ENCODE data around the gene KRT84. TPM values are rescaled to one million over a fixed set of nuclear protein-coding genes. Genes with fewer than 3 reads are reported as not detected.

Gene KRT84
- total RNA-seq, 3 donors from 2014 or later, result not detected

- H3K9me3 ChIP-seq, result no peaks in the 10 kb centered on the region
- H3K4me3 ChIP-seq, result no peak overlapping the region
- no peaks in the 10 kb centered on the region for H3K27me3 ChIP-seq
- H3K27ac ChIP-seq, result peak overlapping the region; percentile 67 to 86
- intact Hi-C loops (cut with DNase I; ENCODE audit: low total_unique reads), result loop anchor here (2.0 kb wide), 1 partner anchor 43 kb away; no protein-coding TSS in a partner anchor
- DNase-seq (ENCODE audit: low spot score in 2 of 2), result no peak
- no peaks in the 10 kb centered on the region for H3K36me3 ChIP-seq
- TF ChIP-seq POLR2A (IDR thresholded peaks at IDR 0.05) (no peak), POLR2AphosphoS5 (IDR thresholded peaks at IDR 0.05) (peak in 1 of 3 donors; percentile 0), CTCF (IDR thresholded peaks at IDR 0.05) (no peak)
- H3K4me1 ChIP-seq, result no peaks in the 10 kb centered on the region
Observed at GRCh38 chr12:52371716-52372115, 13.7 kb downstream of the KRT84 start.

GRCh38 chr12:52370926-52371608 lies 14.4 kb downstream of the KRT84 start:
- Histone ChIP-seq H3K27me3 (no peaks in the 10 kb centered on the region), H3K36me3 (no peaks in the 10 kb centered on the region), H3K9me3 (no peaks in the 10 kb centered on the region), H3K27ac (peak overlapping the region; percentile 67 to 86), H3K4me3 (no peak overlapping the region), H3K4me1 (no peaks in the 10 kb centered on the region)
- TF ChIP-seq POLR2A (IDR thresholded peaks at IDR 0.05) (no peak), POLR2AphosphoS5 (IDR thresholded peaks at IDR 0.05) (peak; percentile 17 to 22 (median 17)), CTCF (IDR thresholded peaks at IDR 0.05) (no peak)
- DNase-seq (ENCODE audit: low spot score in 2 of 2), result peak in 1 of 2 donors; percentile 62
- intact Hi-C loops (cut with DNase I; ENCODE audit: low total_unique reads), result no loop called here

- no peak for DNase-seq (ENCODE audit: low spot score in 2 of 2)
- H3K27ac ChIP-seq, result no peak overlapping the region
- no peaks in the 10 kb centered on the region for H3K9me3 ChIP-seq
- intact Hi-C loops (cut with DNase I; ENCODE audit: low total_unique reads), result loop anchor here (10.0 kb wide), 1 partner anchor 505 kb away; no protein-coding TSS in a partner anchor
- H3K4me3 ChIP-seq, result no peak overlapping the region
- TF ChIP-seq POLR2A (IDR thresholded peaks at IDR 0.05), result no peak
- no peak for TF ChIP-seq CTCF (IDR thresholded peaks at IDR 0.05)
- no peak for TF ChIP-seq POLR2AphosphoS5 (IDR thresholded peaks at IDR 0.05)
- no peaks in the 10 kb centered on the region for H3K36me3 ChIP-seq
- no peaks in the 10 kb centered on the region for H3K4me1 ChIP-seq
- no peaks in the 10 kb centered on the region for H3K27me3 ChIP-seq
Observed at GRCh38 chr12:52369809-52370208, 15.6 kb downstream of the KRT84 start.

- Histone ChIP-seq H3K27me3 (no peaks in the 10 kb centered on the region), H3K27ac (no peak overlapping the region), H3K4me1 (no peaks in the 10 kb centered on the region), H3K4me3 (no peak overlapping the region), H3K9me3 (no peaks in the 10 kb centered on the region), H3K36me3 (no peaks in the 10 kb centered on the region)
- DNase-seq (ENCODE audit: low spot score in 2 of 2), result peak in 1 of 2 donors; percentile 2
- no peak for TF ChIP-seq POLR2AphosphoS5 (IDR thresholded peaks at IDR 0.05)
- no peak for TF ChIP-seq CTCF (IDR thresholded peaks at IDR 0.05)
- no peak for TF ChIP-seq POLR2A (IDR thresholded peaks at IDR 0.05)
- intact Hi-C loops (cut with DNase I; ENCODE audit: low total_unique reads), result loop anchor here (10.0 kb wide), 1 partner anchor 506 kb away; no protein-coding TSS in a partner anchor
Observed at GRCh38 chr12:52369211-52369610, 16.2 kb downstream of the KRT84 start.

- TF ChIP-seq CTCF (IDR thresholded peaks at IDR 0.05) (no peak), POLR2AphosphoS5 (IDR thresholded peaks at IDR 0.05) (no peak)
- no peak overlapping the region for H3K4me3 ChIP-seq
- no peaks in the 10 kb centered on the region for H3K36me3 ChIP-seq
- peak in 1 of 2 donors; percentile 12 for DNase-seq (ENCODE audit: low spot score in 2 of 2)
- H3K27me3 ChIP-seq, result no peaks in the 10 kb centered on the region
- intact Hi-C loops (cut with DNase I; ENCODE audit: low total_unique reads), result loop anchor here (10.0 kb wide), 1 partner anchor 506 kb away; no protein-coding TSS in a partner anchor
- H3K9me3 ChIP-seq, result no peaks in the 10 kb centered on the region
- H3K4me1 ChIP-seq, result no peaks in the 10 kb centered on the region
- H3K27ac ChIP-seq, result no peak overlapping the region
Observed at GRCh38 chr12:52368508-52368907, 16.9 kb downstream of the KRT84 start.

Data from breast epithelium (tissue), 4 donors.